ENCODE measurements around the gene LY6G6F.

DNA sequence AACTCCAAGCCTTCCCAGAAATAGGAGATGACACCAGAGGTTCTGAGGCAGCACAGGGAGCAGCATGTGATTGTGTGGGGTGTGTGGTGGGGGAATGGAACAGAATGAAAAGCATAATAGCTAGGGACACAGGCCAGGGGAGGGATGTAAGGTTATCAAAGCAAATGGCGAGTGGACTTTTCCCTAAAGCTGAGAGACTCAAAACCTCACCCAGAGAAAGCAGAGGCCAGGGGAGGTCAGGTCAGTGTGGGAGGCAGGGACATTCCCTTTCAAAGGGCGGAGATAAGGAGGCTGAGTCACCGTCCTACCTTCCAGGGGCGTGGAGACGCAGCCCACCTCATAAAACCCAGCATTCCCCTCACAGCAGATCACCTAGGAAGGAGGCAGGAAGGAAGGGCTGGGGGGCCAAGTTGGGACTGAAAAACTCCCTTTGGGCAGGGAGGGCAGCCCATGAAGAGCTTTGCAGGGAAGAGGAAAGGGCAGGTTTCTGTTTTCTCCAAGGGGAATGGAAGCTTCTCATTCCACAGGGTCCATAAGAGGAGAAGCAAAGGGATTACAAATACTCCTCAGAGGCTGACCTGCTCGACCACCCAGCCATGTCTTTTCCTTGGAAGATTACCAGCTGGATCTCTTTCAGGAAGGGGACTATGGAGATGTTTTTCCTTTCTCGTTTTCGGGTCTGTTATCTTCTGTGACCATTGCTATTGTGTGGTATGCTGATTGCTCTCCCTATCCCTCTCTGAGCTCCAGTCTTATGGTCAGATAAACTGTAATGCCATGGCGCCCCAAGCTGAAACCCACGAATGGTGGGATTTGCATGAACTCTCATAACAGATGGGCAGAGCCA, 16.2 kb upstream of the LY6G6F start:
- TF ChIP-seq, protein P1, sequence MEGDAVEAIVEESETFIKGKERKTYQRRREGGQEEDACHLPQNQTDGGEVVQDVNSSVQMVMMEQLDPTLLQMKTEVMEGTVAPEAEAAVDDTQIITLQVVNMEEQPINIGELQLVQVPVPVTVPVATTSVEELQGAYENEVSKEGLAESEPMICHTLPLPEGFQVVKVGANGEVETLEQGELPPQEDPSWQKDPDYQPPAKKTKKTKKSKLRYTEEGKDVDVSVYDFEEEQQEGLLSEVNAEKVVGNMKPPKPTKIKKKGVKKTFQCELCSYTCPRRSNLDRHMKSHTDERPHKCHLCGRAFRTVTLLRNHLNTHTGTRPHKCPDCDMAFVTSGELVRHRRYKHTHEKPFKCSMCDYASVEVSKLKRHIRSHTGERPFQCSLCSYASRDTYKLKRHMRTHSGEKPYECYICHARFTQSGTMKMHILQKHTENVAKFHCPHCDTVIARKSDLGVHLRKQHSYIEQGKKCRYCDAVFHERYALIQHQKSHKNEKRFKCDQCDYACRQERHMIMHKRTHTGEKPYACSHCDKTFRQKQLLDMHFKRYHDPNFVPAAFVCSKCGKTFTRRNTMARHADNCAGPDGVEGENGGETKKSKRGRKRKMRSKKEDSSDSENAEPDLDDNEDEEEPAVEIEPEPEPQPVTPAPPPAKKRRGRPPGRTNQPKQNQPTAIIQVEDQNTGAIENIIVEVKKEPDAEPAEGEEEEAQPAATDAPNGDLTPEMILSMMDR (IDR thresholded peaks at IDR 0.05; ENCODE audit: insufficient read depth, low read length, poor library complexity, severe bottlenecking), result no peak
- no peak for TF ChIP-seq EZH2phosphoT487 (conservative IDR thresholded peaks at IDR 0.05; ENCODE audit: low read length)
